Stomach smooth muscle (tissue), 2 donors: Measurements from ENCODE around the gene RALBP1.

ENCODE experiments used
- H3K27ac ChIP-seq: one replicate; pipeline ENCODE4 v1.7.0; 2013; ENCODE audit warnings: mild to moderate bottlenecking, low read length, inconsistent platforms
- H3K27me3 ChIP-seq, 2 donors: one replicate each; pipeline ENCODE4 v1.7.0; 2013; ENCODE audit warnings: low read length in 2 of 2; ENCODE audit not compliant: insufficient read depth in 2 of 2, control insufficient read depth in 1 of 2
- H3K36me3 ChIP-seq, 2 donors: one replicate each; pipeline ENCODE4 v1.7.0; 2013; ENCODE audit warnings: low read length in 2 of 2; ENCODE audit not compliant: control insufficient read depth in 2 of 2, insufficient read depth in 2 of 2
- H3K4me1 ChIP-seq: one replicate; pipeline ENCODE4 v1.7.0; 2013; ENCODE audit warnings: low read length; ENCODE audit not compliant: control insufficient read depth, insufficient read depth
- H3K4me3 ChIP-seq, 2 donors: one replicate each; pipeline ENCODE4 v1.7.0; 2013; ENCODE audit warnings: low read length in 2 of 2
- H3K9ac ChIP-seq, 2 donors: one replicate each; pipeline ENCODE4 v1.7.0; 2013; ENCODE audit warnings: low read length in 2 of 2, mild to moderate bottlenecking in 1 of 2
- H3K9me3 ChIP-seq, 2 donors: one replicate each; pipeline ENCODE4 v1.7.0; 2013; ENCODE audit warnings: low read length in 2 of 2; ENCODE audit not compliant: control insufficient read depth in 2 of 2
- donor health status: healthy.
- donor health status: Pancreatic carcinoma.

Gene RALBP1

GRCh38 chr18:9531791-9532410 is 56.6 kb downstream of the RALBP1 start:
- H3K27me3 ChIP-seq: no peaks in the 10 kb centered on the region
- no peak overlapping the region for H3K9ac ChIP-seq
- H3K27ac ChIP-seq: no peak overlapping the region
- H3K4me3 ChIP-seq: no peak overlapping the region
- H3K4me1 ChIP-seq: peaks cover 13% of the 10 kb centered on the region
- no peaks in the 10 kb centered on the region for H3K9me3 ChIP-seq
- H3K36me3 ChIP-seq: peaks cover 24 to 38% of the 10 kb centered on the region in 2 donors

- peaks cover 13% of the 10 kb centered on the region for H3K4me1 ChIP-seq
- no peak overlapping the region for H3K4me3 ChIP-seq
- H3K9ac ChIP-seq: no peak overlapping the region
- peaks cover 33 to 44% of the 10 kb centered on the region in 2 donors for H3K36me3 ChIP-seq
- H3K27me3 ChIP-seq: no peaks in the 10 kb centered on the region
- H3K27ac ChIP-seq: peak overlapping the region; percentile 62
- H3K9me3 ChIP-seq: no peaks in the 10 kb centered on the region
These were observed 59.5 kb downstream of the RALBP1 start for GRCh38 chr18:9534844-9535243.

DNA sequence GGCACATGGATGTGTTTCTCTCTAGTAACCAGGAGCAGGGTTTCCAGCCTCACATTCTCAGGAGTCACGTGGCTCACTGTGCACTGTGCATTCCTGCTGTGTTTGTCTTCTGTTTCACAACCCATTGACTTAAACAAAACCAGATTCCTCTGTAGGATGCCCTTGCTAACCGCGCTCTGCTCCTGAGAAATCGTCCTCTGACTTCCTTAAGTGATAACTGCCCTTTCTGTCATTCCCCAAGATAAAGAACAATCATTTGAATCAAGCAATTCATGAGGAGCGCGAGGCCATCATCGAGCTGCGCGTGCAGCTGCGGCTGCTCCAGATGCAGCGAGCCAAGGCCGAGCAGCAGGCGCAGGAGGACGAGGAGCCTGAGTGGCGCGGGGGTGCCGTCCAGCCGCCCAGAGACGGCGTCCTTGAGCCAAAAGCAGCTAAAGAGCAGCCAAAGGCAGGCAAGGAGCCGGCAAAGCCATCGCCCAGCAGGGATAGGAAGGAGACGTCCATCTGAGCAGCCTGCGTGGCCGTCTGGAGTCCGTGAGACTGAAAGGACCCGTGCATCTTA is 60.2 kb downstream of the RALBP1 start:
- peaks cover 37 to 43% of the 10 kb centered on the region in 2 donors for H3K36me3 ChIP-seq
- no peaks in the 10 kb centered on the region for H3K27me3 ChIP-seq
- peak overlapping the region in 1 of 2 donors; percentile 13 for H3K9ac ChIP-seq
- peak overlapping the region; percentile 62 for H3K27ac ChIP-seq
- no peaks in the 10 kb centered on the region for H3K9me3 ChIP-seq
- peaks cover 13% of the 10 kb centered on the region for H3K4me1 ChIP-seq
- H3K4me3 ChIP-seq: peak overlapping the region; percentile 50 to 61

- H3K36me3 ChIP-seq: peaks cover 37 to 43% of the 10 kb centered on the region in 2 donors
- no peaks in the 10 kb centered on the region for H3K27me3 ChIP-seq
- H3K9me3 ChIP-seq: no peaks in the 10 kb centered on the region
These were observed 61.2 kb downstream of the RALBP1 start for GRCh38 chr18:9536354-9537152.

DNA sequence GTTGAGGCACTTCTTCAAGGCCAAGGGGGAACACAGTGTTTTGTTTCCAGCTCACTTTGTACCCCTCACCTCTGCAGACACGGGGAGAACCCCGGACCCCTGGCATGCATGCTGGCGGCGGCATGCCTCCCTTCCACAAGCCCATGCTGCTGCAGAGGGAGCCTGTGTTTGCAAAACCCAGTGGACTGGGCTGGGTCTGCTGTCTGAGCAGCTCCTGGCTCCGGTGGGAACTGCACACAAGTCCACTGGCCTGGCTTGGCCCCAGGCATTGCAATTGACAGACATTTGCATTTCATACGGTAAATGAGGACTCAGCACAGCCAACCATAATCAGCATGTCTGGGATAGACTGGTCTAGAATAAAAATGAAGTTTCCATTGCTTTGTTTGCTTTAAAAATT is 62.4 kb downstream of the RALBP1 start:
- peaks cover 32 to 37% of the 10 kb centered on the region in 2 donors for H3K36me3 ChIP-seq

More at GRCh38 chr18:9536354-9537152, 61.2 kb downstream of the RALBP1 start:
- no peak overlapping the region for H3K4me3 ChIP-seq
- peaks cover 13% of the 10 kb centered on the region for H3K4me1 ChIP-seq
- no peak overlapping the region for H3K9ac ChIP-seq
- H3K27ac ChIP-seq: no peak overlapping the region

DNA sequence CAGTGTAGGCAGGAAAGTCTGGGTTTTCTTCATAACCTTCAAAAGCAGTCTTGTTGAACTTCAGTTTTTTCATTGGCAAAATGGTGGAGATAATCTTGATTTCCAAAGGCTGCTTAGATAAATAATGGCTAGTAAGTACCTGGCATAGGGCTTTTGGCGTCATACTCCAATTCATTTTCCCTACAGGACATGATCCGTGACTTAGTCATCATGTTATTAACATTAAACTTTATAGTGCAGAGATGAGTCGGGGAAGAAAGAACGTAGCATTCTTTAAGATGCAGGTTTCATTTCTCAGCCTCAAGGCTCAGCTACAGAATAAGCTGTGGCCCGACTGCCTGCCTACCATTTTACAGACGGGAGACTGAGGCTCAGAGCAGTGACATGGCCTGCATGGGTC is 64.0 kb downstream of the RALBP1 start:
- no peak overlapping the region for H3K4me3 ChIP-seq
- H3K9me3 ChIP-seq: no peaks in the 10 kb centered on the region
- no peaks in the 10 kb centered on the region for H3K27me3 ChIP-seq
- peaks cover 21% of the 10 kb centered on the region in 2 donors for H3K36me3 ChIP-seq
- no peak overlapping the region for H3K9ac ChIP-seq
- H3K27ac ChIP-seq: no peak overlapping the region
- peaks cover 13% of the 10 kb centered on the region for H3K4me1 ChIP-seq

More for the DNA sequence above, 62.4 kb downstream of the RALBP1 start:
- Histone ChIP-seq H3K27me3 (no peaks in the 10 kb centered on the region), H3K9me3 (no peaks in the 10 kb centered on the region), H3K4me3 (no peak overlapping the region), H3K9ac (no peak overlapping the region), H3K4me1 (peaks cover 13% of the 10 kb centered on the region), H3K27ac (no peak overlapping the region)

DNA sequence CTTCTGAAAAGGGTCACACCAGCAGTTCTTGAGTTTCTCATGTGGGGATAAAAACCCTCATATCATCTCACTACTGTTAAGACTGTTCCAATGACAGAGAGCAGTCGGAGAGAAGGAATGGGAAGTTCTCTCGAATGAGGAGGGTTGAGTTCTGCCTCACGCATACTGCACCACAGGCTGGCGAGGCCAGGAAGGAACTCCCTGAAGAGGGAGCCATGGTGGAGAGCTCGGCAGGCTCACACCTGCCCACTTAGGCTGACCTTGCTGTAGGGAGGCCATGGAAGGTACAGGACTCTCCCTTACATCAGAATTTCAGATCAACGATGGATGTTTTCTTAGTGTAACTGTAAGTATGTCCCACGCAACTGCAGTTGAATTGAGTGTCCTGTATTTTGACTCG is 64.6 kb downstream of the RALBP1 start:
- Histone ChIP-seq H3K9ac (no peak overlapping the region), H3K27me3 (no peaks in the 10 kb centered on the region), H3K36me3 (peaks cover 18 to 21% of the 10 kb centered on the region in 2 donors), H3K4me3 (no peak overlapping the region), H3K4me1 (peaks cover 9% of the 10 kb centered on the region), H3K9me3 (no peaks in the 10 kb centered on the region), H3K27ac (no peak overlapping the region)

DNA sequence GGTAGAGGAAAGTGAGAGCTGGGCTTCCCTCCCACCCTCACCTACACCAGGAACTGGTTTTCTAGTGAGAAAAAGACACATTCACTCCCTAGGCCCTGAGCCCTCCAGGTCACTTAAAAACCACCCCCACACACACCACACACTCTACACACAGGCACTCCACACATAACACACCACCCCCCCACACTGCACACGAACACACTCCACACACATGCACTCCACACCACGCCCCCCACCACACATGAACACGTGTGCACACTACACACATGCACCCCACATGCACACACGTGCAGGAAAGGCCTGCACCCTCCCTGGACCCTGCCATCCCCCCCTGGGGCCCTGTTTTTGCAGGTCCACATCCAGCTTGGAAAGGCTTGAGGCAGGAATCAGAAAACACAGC is 67.6 kb downstream of the RALBP1 start:
- no peaks in the 10 kb centered on the region for H3K9me3 ChIP-seq

GRCh38 chr18:9545029-9545428 is 69.7 kb downstream of the RALBP1 start:
- Histone ChIP-seq H3K36me3 (peaks cover 36 to 38% of the 10 kb centered on the region in 2 donors), H3K27me3 (no peaks in the 10 kb centered on the region), H3K4me1 (no peaks in the 10 kb centered on the region), H3K27ac (no peak overlapping the region), H3K9me3 (no peaks in the 10 kb centered on the region), H3K9ac (no peak overlapping the region), H3K4me3 (no peak overlapping the region)

More for the DNA sequence above, 67.6 kb downstream of the RALBP1 start:
- H3K4me1 ChIP-seq: no peaks in the 10 kb centered on the region
- H3K9ac ChIP-seq: no peak overlapping the region
- peaks cover 34% of the 10 kb centered on the region in 2 donors for H3K36me3 ChIP-seq
- H3K27me3 ChIP-seq: no peaks in the 10 kb centered on the region
- no peak overlapping the region for H3K27ac ChIP-seq
- H3K4me3 ChIP-seq: no peak overlapping the region

DNA sequence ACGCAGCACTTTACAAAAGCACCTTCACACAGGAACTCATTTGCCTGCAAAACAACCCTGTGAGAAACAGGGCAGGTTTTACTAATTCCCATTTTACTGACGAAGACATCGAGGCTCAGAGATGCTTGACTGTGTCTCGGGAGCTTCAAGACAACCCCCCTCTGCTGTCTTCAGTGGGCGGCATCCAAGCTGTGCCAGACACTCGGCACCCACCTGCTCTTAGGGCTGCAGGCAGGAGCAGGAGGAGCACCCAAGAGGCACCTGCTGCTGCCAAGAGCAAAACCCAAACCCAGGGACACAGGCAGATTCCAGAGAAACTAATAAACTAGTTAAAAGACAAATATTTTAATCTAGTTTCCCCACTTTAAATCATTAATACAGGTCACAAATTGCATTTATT is 71.2 kb downstream of the RALBP1 start:
- H3K4me1 ChIP-seq: no peaks in the 10 kb centered on the region

More for the DNA sequence above, 71.2 kb downstream of the RALBP1 start:
- H3K9me3 ChIP-seq: no peaks in the 10 kb centered on the region
- H3K9ac ChIP-seq: no peak overlapping the region
- H3K27me3 ChIP-seq: no peaks in the 10 kb centered on the region
- no peak overlapping the region for H3K4me3 ChIP-seq
- H3K36me3 ChIP-seq: peaks cover 42 to 43% of the 10 kb centered on the region in 2 donors
- H3K27ac ChIP-seq: no peak overlapping the region
